Endodermal cell (in vitro differentiated cells): ENCODE measurements around the gene RETREG1. TPM values are rescaled to one million over a fixed set of nuclear protein-coding genes. Genes with fewer than 3 reads are reported as not detected.

Experiments
- DNase-seq: peaks from one replicate; pipeline ENCODE4 v3.0.0-alpha.2; 2017
- H3K27ac ChIP-seq: 2 replicates; pipeline ENCODE4 v1.5.1; 2013; ENCODE audit warnings: mild to moderate bottlenecking, low read depth, low read length, moderate library complexity
- H3K27me3 ChIP-seq: 2 replicates; pipeline ENCODE4 v1.6.1; 2013; ENCODE audit warnings: mild to moderate bottlenecking, low read length, moderate library complexity; ENCODE audit not compliant: insufficient read depth, control insufficient read depth, poor library complexity, severe bottlenecking
- H3K36me3 ChIP-seq: 2 replicates; pipeline ENCODE4 v1.7.0; 2013; ENCODE audit warnings: mild to moderate bottlenecking, low read length, moderate library complexity; ENCODE audit not compliant: control insufficient read depth, insufficient read depth
- H3K4me1 ChIP-seq: one replicate; pipeline ENCODE4 v1.7.0; 2013; ENCODE audit warnings: low read length; ENCODE audit not compliant: control insufficient read depth, insufficient read depth
- H3K4me3 ChIP-seq: 2 replicates; pipeline ENCODE4 v1.5.1; 2013; ENCODE audit warnings: mild to moderate bottlenecking, low read length, moderate library complexity
- H3K9ac ChIP-seq: 2 replicates; pipeline ENCODE4 v1.6.1; 2013; ENCODE audit warnings: mild to moderate bottlenecking, low read length, moderate library complexity; ENCODE audit not compliant: poor library complexity, severe bottlenecking; ENCODE audit errors: extremely low read depth
- H3K9me3 ChIP-seq: 2 replicates; pipeline ENCODE4 v1.6.1; 2013; ENCODE audit warnings: mild to moderate bottlenecking, low read length, moderate library complexity; ENCODE audit not compliant: control insufficient read depth
- H3K27ac Mint-ChIP-seq: 2 replicates; pipeline ENCODE4 v1.8.0; 2020; ENCODE audit warnings: mixed read lengths
- H3K27me3 Mint-ChIP-seq: 2 replicates; pipeline ENCODE4 v1.8.0; 2021; ENCODE audit warnings: mild to moderate bottlenecking, mixed read lengths; ENCODE audit not compliant: insufficient read depth
- H3K36me3 Mint-ChIP-seq: 2 replicates; pipeline ENCODE4 v1.8.0; 2020; ENCODE audit warnings: low read depth, mixed read lengths
- H3K4me1 Mint-ChIP-seq: 2 replicates; pipeline ENCODE4 v1.8.0; 2020; ENCODE audit warnings: mixed read lengths
- H3K4me3 Mint-ChIP-seq: 2 replicates; pipeline ENCODE4 v1.8.0; 2020; ENCODE audit warnings: mild to moderate bottlenecking, moderate library complexity, mixed read lengths
- H3K9me3 Mint-ChIP-seq: 2 replicates; pipeline ENCODE4 v1.8.0; 2020; ENCODE audit warnings: mild to moderate bottlenecking, mixed read lengths
- WGBS, 2 experiments: methylation state at CpG; one replicate each; pipeline versions ENCODE4 v1.1.5 to v1.1.7; 2013; ENCODE audit warnings: missing lambda C conversion rate in 2 of 2, mixed read lengths in 1 of 2; ENCODE audit not compliant: insufficient coverage in 1 of 2, insufficient read length in 1 of 2; 5-methylcytosine and 5-hydroxymethylcytosine counted together
- total RNA-seq, 2 donors: library from RNA; stranded (reverse); fragmentation: NEBNext Ultra II Directional in 1 of 2; extraction: Animal tissue kit (Norgen Biotek cat#: 25700) in 1 of 2; gene quantifications; 2 replicates in 1 of 2; 3 replicates in 1 of 2; pipeline ENCODE4 v1.2.1, GENCODE V29; 2021
- TF ChIP-seq, protein P1 (sequence below): fragments of 200-600 bp; sonication (generic); conservative IDR thresholded peaks from 2 replicates; pipeline ENCODE4 v1.5.0; 2021; ENCODE audit warnings: antibody characterized with exemption, mild to moderate bottlenecking

The RETREG1 gene
- total RNA-seq, 2 donors from 2014 or later: 4.1 to 4.3 TPM

DNA sequence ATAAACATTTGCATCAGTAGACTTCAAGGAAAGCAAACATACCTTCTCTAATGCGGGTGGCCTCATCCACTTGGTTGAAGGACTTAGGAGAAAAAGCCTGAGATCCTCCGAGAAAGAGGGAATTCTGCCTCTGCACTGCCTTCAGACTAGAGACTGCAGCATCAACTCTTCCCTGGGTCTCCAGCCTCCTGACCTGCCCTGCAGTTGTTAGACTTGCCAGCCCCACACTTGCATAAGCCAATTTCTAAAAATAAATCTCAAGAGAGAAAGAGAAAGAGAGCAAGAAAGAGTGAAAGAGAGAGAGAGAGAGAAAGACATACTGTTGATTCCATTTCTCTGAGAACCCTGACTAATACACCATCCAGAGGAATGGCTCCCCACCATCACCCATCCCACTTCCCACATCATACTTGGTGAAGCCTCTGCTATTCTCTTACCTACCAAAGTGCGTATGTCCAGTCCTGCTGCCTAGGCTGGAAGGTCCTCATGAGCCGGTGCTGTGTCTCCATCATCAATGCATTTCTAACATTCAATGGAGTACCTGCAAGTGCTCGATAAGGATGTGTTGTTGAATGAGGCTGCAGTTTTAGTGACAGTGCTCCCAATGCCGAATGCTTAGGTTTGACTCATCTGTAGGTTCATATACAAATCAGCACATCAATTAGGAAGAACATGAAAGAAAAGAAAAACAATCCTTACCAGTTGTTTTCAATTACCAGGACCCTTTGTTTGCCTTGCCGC, 186.3 kb downstream of the RETREG1 start:
- Histone ChIP-seq H3K9me3 (no peaks in the 10 kb centered on the region), H3K9ac (no peak overlapping the region), H3K4me1 (peaks cover 13% of the 10 kb centered on the region), H3K36me3 (peaks cover 15% of the 10 kb centered on the region), H3K27ac (no peak overlapping the region), H3K27me3 (no peaks in the 10 kb centered on the region), H3K4me3 (no peak overlapping the region)
- Mint-ChIP-seq H3K36me3 (peaks cover 27% of the 10 kb centered on the region), H3K27ac (peak overlapping the region; percentile 72), H3K4me3 (no peak overlapping the region), H3K27me3 (no peaks in the 10 kb centered on the region), H3K9me3 (no peaks in the 10 kb centered on the region), H3K4me1 (peaks cover 38% of the 10 kb centered on the region)
- WGBS, 2 experiments: 82 to 95% methylated on average over 4 to 7 of the region's 7 CpGs
- DNase-seq: no peak
- TF ChIP-seq, protein P1, sequence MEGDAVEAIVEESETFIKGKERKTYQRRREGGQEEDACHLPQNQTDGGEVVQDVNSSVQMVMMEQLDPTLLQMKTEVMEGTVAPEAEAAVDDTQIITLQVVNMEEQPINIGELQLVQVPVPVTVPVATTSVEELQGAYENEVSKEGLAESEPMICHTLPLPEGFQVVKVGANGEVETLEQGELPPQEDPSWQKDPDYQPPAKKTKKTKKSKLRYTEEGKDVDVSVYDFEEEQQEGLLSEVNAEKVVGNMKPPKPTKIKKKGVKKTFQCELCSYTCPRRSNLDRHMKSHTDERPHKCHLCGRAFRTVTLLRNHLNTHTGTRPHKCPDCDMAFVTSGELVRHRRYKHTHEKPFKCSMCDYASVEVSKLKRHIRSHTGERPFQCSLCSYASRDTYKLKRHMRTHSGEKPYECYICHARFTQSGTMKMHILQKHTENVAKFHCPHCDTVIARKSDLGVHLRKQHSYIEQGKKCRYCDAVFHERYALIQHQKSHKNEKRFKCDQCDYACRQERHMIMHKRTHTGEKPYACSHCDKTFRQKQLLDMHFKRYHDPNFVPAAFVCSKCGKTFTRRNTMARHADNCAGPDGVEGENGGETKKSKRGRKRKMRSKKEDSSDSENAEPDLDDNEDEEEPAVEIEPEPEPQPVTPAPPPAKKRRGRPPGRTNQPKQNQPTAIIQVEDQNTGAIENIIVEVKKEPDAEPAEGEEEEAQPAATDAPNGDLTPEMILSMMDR: no peak

DNA sequence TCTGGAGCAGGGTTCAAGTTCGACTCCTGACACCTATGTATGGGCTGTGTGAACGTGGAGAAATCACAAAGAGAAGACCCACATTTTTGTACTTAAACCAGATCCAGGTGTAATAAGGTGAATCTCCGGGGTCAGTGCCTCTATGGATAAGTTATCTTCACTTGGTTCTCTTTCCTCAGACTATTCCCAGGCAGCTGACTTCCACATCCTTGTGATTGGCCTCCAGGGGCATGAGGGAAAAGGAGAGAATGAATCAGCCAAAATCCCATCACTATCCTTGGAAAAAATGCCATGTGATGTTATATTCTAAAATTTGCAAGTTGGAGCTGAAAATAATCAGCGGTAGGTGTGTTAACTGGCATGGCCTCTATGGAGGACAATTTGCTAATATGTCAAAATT, 188.4 kb downstream of the RETREG1 start:
- Mint-ChIP-seq H3K36me3 (peaks cover 41% of the 10 kb centered on the region), H3K27me3 (no peaks in the 10 kb centered on the region), H3K4me1 (peaks cover 55% of the 10 kb centered on the region), H3K4me3 (no peak overlapping the region), H3K27ac (peak overlapping the region; percentile 23), H3K9me3 (no peaks in the 10 kb centered on the region)
- Histone ChIP-seq H3K9me3 (no peaks in the 10 kb centered on the region), H3K4me1 (peaks cover 14% of the 10 kb centered on the region), H3K4me3 (no peak overlapping the region), H3K27ac (no peak overlapping the region), H3K27me3 (no peaks in the 10 kb centered on the region), H3K9ac (no peak overlapping the region), H3K36me3 (peaks cover 18% of the 10 kb centered on the region)
- WGBS, 2 experiments: 88 to 94% methylated on average over 2 to 4 of the region's 4 CpGs
- TF ChIP-seq, protein P1: peak; percentile 69
- no peak for DNase-seq

DNA sequence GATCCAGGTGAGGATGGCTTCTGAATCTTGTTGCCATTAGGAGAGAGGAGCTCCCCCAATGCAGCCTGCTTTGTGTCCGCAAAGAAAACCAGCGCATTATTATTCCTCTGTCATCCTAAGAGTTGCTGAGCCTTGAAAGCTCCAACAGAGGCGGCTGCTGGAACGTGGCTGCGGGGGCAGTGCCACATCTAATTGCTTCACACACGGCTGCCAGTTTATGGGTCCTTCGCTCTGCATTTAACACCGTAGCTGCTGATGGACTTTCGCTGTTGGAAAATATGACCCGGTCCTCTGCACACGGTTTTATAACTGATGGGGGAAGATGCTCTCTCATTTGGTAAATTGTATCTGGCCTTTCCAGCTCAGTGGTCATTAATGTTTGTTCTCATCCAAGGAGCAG, 189.2 kb downstream of the RETREG1 start:
- Mint-ChIP-seq H3K4me1 (peaks cover 62% of the 10 kb centered on the region), H3K9me3 (no peaks in the 10 kb centered on the region), H3K27me3 (no peaks in the 10 kb centered on the region), H3K27ac (peak overlapping the region; percentile 23), H3K4me3 (no peak overlapping the region), H3K36me3 (peaks cover 49% of the 10 kb centered on the region)
- H3K27me3 ChIP-seq: no peaks in the 10 kb centered on the region
- peak; percentile 52 for DNase-seq
- no peak overlapping the region for H3K4me3 ChIP-seq
- H3K36me3 ChIP-seq: peaks cover 25% of the 10 kb centered on the region
- TF ChIP-seq, protein P1: no peak
- 80 to 86% methylated on average over 11 of the region's 11 CpGs for WGBS, 2 experiments
- H3K9ac ChIP-seq: no peak overlapping the region
- H3K4me1 ChIP-seq: peaks cover 14% of the 10 kb centered on the region
- no peak overlapping the region for H3K27ac ChIP-seq
- H3K9me3 ChIP-seq: no peaks in the 10 kb centered on the region

Other genes with a start within 250 kb of the RETREG1 start
- gene ZNF622, start 151.2 kb downstream of the RETREG1 start, total RNA-seq: 10 to 100 TPM; 27.3 to 28.6 TPM